Colonic mucosa (tissue), 4 donors: Measurements from ENCODE around the gene VPS4B. TPM values are rescaled to one million over a fixed set of nuclear protein-coding genes. Genes with fewer than 3 reads are reported as not detected.

ENCODE experiments used
- DNase-seq: peaks from one replicate; pipeline ENCODE4 v3.0.0-alpha.2; 2020
- H3K27ac ChIP-seq: fragments of 200-600 bp; one replicate; pipeline ENCODE4 v1.8.0; 2021
- H3K27me3 ChIP-seq: fragments of 200-600 bp; one replicate; pipeline ENCODE4 v1.8.0; 2021
- H3K36me3 ChIP-seq: fragments of 200-600 bp; one replicate; pipeline ENCODE4 v1.8.0; 2021
- H3K4me1 ChIP-seq: fragments of 200-600 bp; one replicate; pipeline ENCODE4 v1.8.0; 2021; ENCODE audit warnings: mild to moderate bottlenecking
- H3K4me3 ChIP-seq: fragments of 200-600 bp; one replicate; pipeline ENCODE4 v1.8.0; 2021
- H3K9ac ChIP-seq, 2 donors: one replicate each; pipeline ENCODE4 v1.7.0; 2013; ENCODE audit warnings: control low read depth in 2 of 2, low read depth in 2 of 2, low read length in 2 of 2
- H3K9me3 ChIP-seq: fragments of 200-600 bp; one replicate; pipeline ENCODE4 v1.8.0; 2021
- intact Hi-C: fragments of 100-400 bp; cut with DNase I; formaldehyde crosslinking; loops from one replicate; pipeline ENCODE4 v1.14.1; 2022
- total RNA-seq, 2 donors: library from RNA; stranded (reverse); fragmentation: NEBNext Ultra II Directional in 1 of 2; extraction: Animal tissue kit (Norgen Biotek cat#: 25700) in 1 of 2; gene quantifications; one replicate each; pipeline ENCODE4 v1.2.1, GENCODE V29; 2021
- TF ChIP-seq, protein P1 (sequence below): fragments of 200-600 bp; IDR thresholded peaks from one replicate; pipeline ENCODE4 v1.8.0; 2022; ENCODE audit warnings: antibody characterized with exemption, mild to moderate bottlenecking
- donor health status: healthy.
- donor health status: DM: no; HTN: no; CAD: no.
- donor health status: DM: no; HTN: no; CAD: no.

Gene VPS4B
- total RNA-seq, 2 donors from 2014 or later, result 96.3 to 127 TPM

DNA sequence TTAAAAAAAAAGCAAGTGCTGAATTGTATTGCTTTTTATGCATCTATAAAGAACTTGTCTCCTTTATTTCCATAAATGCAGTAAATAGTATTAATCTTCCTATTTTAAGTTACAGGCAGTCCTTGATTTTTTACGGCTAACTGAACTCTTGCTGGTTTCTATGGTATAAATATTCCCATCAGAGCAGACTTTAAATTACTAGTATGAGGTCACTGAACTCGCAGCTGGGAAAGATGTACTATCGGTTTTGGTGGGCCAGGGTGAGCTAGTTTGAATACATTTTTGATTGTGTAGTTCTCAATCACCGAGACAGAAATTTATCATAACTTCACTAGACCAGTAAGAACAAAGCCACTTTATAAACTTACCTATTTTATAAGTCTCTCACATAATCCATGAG lies 34.4 kb downstream of the VPS4B start:
- intact Hi-C loops, result no loop called here
- H3K27ac ChIP-seq, result no peak overlapping the region
- H3K9ac ChIP-seq, result no peak overlapping the region
- TF ChIP-seq, protein P1, sequence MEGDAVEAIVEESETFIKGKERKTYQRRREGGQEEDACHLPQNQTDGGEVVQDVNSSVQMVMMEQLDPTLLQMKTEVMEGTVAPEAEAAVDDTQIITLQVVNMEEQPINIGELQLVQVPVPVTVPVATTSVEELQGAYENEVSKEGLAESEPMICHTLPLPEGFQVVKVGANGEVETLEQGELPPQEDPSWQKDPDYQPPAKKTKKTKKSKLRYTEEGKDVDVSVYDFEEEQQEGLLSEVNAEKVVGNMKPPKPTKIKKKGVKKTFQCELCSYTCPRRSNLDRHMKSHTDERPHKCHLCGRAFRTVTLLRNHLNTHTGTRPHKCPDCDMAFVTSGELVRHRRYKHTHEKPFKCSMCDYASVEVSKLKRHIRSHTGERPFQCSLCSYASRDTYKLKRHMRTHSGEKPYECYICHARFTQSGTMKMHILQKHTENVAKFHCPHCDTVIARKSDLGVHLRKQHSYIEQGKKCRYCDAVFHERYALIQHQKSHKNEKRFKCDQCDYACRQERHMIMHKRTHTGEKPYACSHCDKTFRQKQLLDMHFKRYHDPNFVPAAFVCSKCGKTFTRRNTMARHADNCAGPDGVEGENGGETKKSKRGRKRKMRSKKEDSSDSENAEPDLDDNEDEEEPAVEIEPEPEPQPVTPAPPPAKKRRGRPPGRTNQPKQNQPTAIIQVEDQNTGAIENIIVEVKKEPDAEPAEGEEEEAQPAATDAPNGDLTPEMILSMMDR, result no peak
- no peaks in the 10 kb centered on the region for H3K9me3 ChIP-seq
- DNase-seq, result no peak
- H3K27me3 ChIP-seq, result no peaks in the 10 kb centered on the region
- peaks cover 3% of the 10 kb centered on the region for H3K36me3 ChIP-seq
- no peak overlapping the region for H3K4me3 ChIP-seq
- no peaks in the 10 kb centered on the region for H3K4me1 ChIP-seq

DNA sequence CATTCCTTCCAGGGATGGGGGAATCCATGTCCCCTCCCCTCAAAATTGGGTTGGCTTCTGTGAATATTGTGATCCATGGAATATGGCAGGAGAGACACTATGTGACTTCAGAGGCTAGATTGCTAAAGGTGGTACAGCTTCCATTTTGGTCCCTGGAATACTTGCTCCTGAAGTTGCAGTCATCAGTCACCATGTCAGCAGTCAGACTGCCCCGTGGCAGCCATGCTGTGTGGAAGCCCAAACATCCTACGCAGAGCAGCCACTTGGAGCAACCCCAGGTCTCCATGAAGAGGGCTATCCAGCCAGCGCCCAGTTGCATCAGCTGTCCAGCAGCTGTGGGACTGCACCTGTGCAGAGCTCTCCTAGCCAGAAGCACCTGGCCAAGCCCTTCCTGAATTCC lies 39.4 kb downstream of the VPS4B start:
- no peaks in the 10 kb centered on the region for H3K27me3 ChIP-seq
- TF ChIP-seq, protein P1, result no peak

DNA sequence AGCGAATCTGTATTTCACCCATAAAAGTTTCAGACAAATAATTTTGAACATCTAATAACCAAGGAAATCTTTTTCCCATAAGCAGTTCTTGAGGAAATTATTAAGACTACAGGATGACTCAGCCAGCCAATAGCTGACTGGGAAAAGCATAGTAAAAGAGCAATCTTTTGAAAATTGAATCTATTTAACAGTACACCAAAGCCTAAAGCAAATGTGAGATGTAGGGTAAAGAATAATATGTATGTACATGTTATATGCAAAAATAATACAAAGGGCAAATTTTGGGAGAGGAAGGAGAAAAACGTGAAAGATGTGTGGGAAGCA lies 42.7 kb downstream of the VPS4B start:
- TF ChIP-seq, protein P1, result no peak
- no peaks in the 10 kb centered on the region for H3K4me1 ChIP-seq

More for the DNA sequence above, 39.4 kb downstream of the VPS4B start:
- Histone ChIP-seq H3K9ac (no peak overlapping the region), H3K9me3 (no peaks in the 10 kb centered on the region), H3K4me3 (no peak overlapping the region), H3K4me1 (no peaks in the 10 kb centered on the region), H3K27ac (no peak overlapping the region), H3K36me3 (no peaks in the 10 kb centered on the region)
- no peak for DNase-seq
- intact Hi-C loops, result no loop called here

DNA sequence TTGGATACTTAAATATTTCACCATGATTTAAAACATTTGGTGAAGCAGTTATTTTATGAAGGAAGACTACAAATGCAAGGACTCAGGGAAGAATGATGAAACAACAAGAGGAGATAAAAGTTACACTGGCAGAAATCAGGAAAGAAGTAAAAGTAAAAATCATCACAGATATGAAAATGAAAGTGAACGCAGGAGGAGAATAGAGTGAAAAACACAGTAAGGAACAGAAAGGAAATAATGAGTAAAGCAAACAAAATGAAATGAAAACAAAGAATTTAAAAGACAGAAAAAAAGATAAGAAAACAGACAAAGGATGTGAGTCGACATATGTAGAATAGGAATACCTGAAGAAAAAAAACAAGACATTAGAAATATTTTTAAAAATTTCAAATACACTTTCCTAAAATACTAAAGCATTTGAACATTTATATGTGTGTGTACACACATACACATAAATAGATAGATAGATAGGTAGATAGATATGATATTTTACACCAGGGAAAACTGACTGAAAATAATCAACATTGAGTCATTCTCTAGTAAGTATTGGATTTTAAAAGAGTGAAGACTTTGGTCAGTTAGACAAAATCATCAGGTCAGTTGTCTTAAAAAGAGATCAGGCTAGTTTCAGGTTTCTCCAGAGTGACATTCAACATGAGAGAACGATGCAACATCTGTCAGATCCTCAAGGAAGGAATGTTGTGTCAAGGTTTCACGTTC lies 43.2 kb downstream of the VPS4B start:
- H3K4me3 ChIP-seq, result no peak overlapping the region
- no peaks in the 10 kb centered on the region for H3K27me3 ChIP-seq
- DNase-seq, result no peak
- TF ChIP-seq, protein P1, result no peak
- H3K4me1 ChIP-seq, result no peaks in the 10 kb centered on the region
- no peaks in the 10 kb centered on the region for H3K9me3 ChIP-seq
- intact Hi-C loops, result no loop called here
- no peak overlapping the region for H3K27ac ChIP-seq
- H3K9ac ChIP-seq, result no peak overlapping the region
- no peaks in the 10 kb centered on the region for H3K36me3 ChIP-seq

More for the DNA sequence above, 42.7 kb downstream of the VPS4B start:
- no peak overlapping the region for H3K9ac ChIP-seq
- DNase-seq, result no peak
- no peak overlapping the region for H3K27ac ChIP-seq
- no peaks in the 10 kb centered on the region for H3K9me3 ChIP-seq
- intact Hi-C loops, result no loop called here
- no peaks in the 10 kb centered on the region for H3K27me3 ChIP-seq
- H3K4me3 ChIP-seq, result no peak overlapping the region
- no peaks in the 10 kb centered on the region for H3K36me3 ChIP-seq

DNA sequence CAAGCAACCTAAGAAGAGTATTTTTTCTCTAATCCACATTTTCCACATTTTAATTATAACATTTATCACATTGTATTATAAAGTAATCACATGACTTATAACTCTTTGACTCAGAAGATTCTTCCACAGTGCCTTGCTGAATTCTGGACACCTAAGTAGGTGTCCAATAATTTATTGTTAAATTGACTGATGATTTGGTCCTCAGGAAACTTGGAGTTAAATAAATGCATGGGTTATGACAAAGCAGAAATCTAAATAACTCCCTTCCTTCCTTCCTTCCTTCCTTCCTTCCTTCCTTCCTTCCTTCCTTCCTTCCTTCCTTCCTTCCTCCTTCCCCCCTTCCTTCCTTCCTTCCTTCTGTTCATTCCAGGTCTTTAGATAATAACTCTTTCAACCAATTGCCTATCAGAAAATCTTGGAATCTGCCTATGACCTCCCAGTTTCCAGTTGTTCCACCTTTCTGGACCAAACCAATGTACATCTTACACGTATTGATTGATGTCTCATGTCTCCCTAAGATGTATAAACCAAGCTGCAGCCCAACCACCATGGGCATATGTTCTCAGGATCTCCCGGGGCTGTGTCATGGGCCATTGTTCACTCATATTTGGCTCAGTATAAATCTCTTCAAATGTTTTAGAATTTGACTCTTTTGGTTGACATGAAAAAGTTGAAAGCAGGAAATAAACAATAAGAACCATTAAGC lies 44.8 kb downstream of the VPS4B start:
- Histone ChIP-seq H3K36me3 (no peaks in the 10 kb centered on the region), H3K27ac (no peak overlapping the region), H3K4me1 (no peaks in the 10 kb centered on the region), H3K9ac (no peak overlapping the region), H3K4me3 (no peak overlapping the region), H3K9me3 (no peaks in the 10 kb centered on the region), H3K27me3 (no peaks in the 10 kb centered on the region)
- intact Hi-C loops, result no loop called here
- no peak for DNase-seq
- TF ChIP-seq, protein P1, result no peak
